Neural progenitor cell (in vitro differentiated cells): ENCODE results near the gene APAF1. TPM values are rescaled to one million over a fixed set of nuclear protein-coding genes. Genes with fewer than 3 reads are reported as not detected.
A peak's percentile ranks its signal among the peaks of the same experiment; 100 is the strongest.

Experiments used
- DNase-seq: peaks from one replicate; pipeline ENCODE4 v3.0.0-alpha.2; 2016; ENCODE audit warnings: low spot score
- H2AFZ ChIP-seq: fragments of 200-600 bp; sonication (generic); replicated peaks from 2 replicates; pipeline ENCODE4 v1.6.1; 2016; ENCODE audit warnings: antibody characterized with exemption
- H3F3A ChIP-seq: fragments of 200-600 bp; sonication (generic); 2 replicates; pipeline ENCODE4 v1.6.1; 2016; ENCODE audit warnings: antibody characterized with exemption, low read depth
- H3K27ac ChIP-seq: fragments of 200-600 bp; sonication (generic); 2 replicates; pipeline ENCODE4 v1.5.1; 2016; ENCODE audit warnings: mild to moderate bottlenecking
- H3K27me3 ChIP-seq: fragments of 200-600 bp; sonication (generic); 2 replicates; pipeline ENCODE4 v1.6.1; 2016; ENCODE audit warnings: mild to moderate bottlenecking, moderate library complexity
- H3K36me3 ChIP-seq: fragments of 200-600 bp; sonication (generic); 2 replicates; pipeline ENCODE4 v1.5.1; 2016
- H3K4me1 ChIP-seq: fragments of 200-600 bp; sonication (generic); 2 replicates; pipeline ENCODE4 v1.6.1; 2016; ENCODE audit warnings: mixed run types
- H3K4me2 ChIP-seq: fragments of 200-600 bp; sonication (generic); 2 replicates; pipeline ENCODE4 v1.6.1; 2016
- H3K4me3 ChIP-seq: fragments of 200-600 bp; sonication (generic); 2 replicates; pipeline ENCODE4 v1.5.1; 2016
- H3K79me2 ChIP-seq: fragments of 200-600 bp; sonication (generic); 2 replicates; pipeline ENCODE4 v1.6.1; 2016; ENCODE audit warnings: low read depth
- H3K9ac ChIP-seq: fragments of 200-600 bp; sonication (generic); 2 replicates; pipeline ENCODE4 v1.6.1; 2016
- H3K9me3 ChIP-seq: fragments of 200-600 bp; sonication (generic); 2 replicates; pipeline ENCODE4 v1.5.1; 2016; ENCODE audit warnings: low read depth
- H4K20me1 ChIP-seq: fragments of 200-600 bp; sonication (generic); 2 replicates; pipeline ENCODE4 v1.6.1; 2016; ENCODE audit warnings: low read depth
- H3K27ac Mint-ChIP-seq: 3 replicates; pipeline ENCODE4 v1.8.0; 2021; ENCODE audit warnings: mixed read lengths
- H3K27me3 Mint-ChIP-seq: 2 replicates; pipeline ENCODE4 v1.8.0; 2022; ENCODE audit warnings: low read depth, mild to moderate bottlenecking, inconsistent platforms, moderate library complexity, mixed read lengths; ENCODE audit not compliant: insufficient read depth
- H3K36me3 Mint-ChIP-seq: 3 replicates; pipeline ENCODE4 v1.8.0; 2021; ENCODE audit warnings: mixed read lengths
- H3K4me1 Mint-ChIP-seq: 3 replicates; pipeline ENCODE4 v1.8.0; 2021; ENCODE audit warnings: mixed read lengths
- H3K4me3 Mint-ChIP-seq: 3 replicates; pipeline ENCODE4 v1.8.0; 2021; ENCODE audit warnings: mild to moderate bottlenecking, moderate library complexity, mixed read lengths
- H3K9me3 Mint-ChIP-seq: 3 replicates; pipeline ENCODE4 v1.8.0; 2020; ENCODE audit warnings: mixed read lengths
- CTCF ChIP-seq: fragments of 200-600 bp; sonication (generic); IDR thresholded peaks from 2 replicates; pipeline ENCODE4 v1.5.1; 2017; ENCODE audit warnings: antibody characterized with exemption, mild to moderate bottlenecking
- EZH2 ChIP-seq: fragments of 200-600 bp; sonication (generic); IDR thresholded peaks from 2 replicates; pipeline ENCODE4 v1.6.1; 2017; ENCODE audit warnings: antibody characterized with exemption, mild to moderate bottlenecking, moderate library complexity
- EZH2phosphoT487 ChIP-seq: fragments of 200-600 bp; sonication (generic); IDR thresholded peaks from 2 replicates; pipeline ENCODE4 v1.6.1; 2017; ENCODE audit warnings: antibody characterized with exemption
- total RNA-seq: library from RNA; depleted of rRNA; stranded (reverse); fragments of >200 nt; gene quantifications from 2 replicates; pipeline ENCODE4 v1.2.3, GENCODE V29; 2015; ENCODE audit warnings: low replicate concordance

The APAF1 gene
- total RNA-seq, 1 donor from 2014 or later: 69.1 TPM

GRCh38 chr12:98645572-98646067 is 530 bp downstream of the APAF1 start:
- Histone ChIP-seq H3K36me3 (no peaks in the 10 kb centered on the region), H2AFZ (peak overlapping the region; percentile 51), H3K4me3 (peak overlapping the region; percentile 74), H3K9me3 (no peaks in the 10 kb centered on the region), H3F3A (peaks cover 15% of the 10 kb centered on the region), H3K4me1 (peaks cover 14% of the 10 kb centered on the region), H3K79me2 (peaks cover 68% of the 10 kb centered on the region), H3K9ac (peak overlapping the region; percentile 51), H3K27ac (peak overlapping the region; percentile 65), H3K27me3 (no peaks in the 10 kb centered on the region), H3K4me2 (peak overlapping the region; percentile 82), H4K20me1 (peaks cover 25% of the 10 kb centered on the region)
- Mint-ChIP-seq H3K27ac (no peak overlapping the region), H3K27me3 (peaks cover 2% of the 10 kb centered on the region), H3K4me1 (peaks cover 11% of the 10 kb centered on the region), H3K9me3 (no peaks in the 10 kb centered on the region), H3K36me3 (peaks cover 11% of the 10 kb centered on the region), H3K4me3 (peak overlapping the region; percentile 98)
- peak; percentile 53 for DNase-seq
- no peak for TF ChIP-seq CTCF
- no peak for TF ChIP-seq EZH2
- no peak for TF ChIP-seq EZH2phosphoT487

DNA sequence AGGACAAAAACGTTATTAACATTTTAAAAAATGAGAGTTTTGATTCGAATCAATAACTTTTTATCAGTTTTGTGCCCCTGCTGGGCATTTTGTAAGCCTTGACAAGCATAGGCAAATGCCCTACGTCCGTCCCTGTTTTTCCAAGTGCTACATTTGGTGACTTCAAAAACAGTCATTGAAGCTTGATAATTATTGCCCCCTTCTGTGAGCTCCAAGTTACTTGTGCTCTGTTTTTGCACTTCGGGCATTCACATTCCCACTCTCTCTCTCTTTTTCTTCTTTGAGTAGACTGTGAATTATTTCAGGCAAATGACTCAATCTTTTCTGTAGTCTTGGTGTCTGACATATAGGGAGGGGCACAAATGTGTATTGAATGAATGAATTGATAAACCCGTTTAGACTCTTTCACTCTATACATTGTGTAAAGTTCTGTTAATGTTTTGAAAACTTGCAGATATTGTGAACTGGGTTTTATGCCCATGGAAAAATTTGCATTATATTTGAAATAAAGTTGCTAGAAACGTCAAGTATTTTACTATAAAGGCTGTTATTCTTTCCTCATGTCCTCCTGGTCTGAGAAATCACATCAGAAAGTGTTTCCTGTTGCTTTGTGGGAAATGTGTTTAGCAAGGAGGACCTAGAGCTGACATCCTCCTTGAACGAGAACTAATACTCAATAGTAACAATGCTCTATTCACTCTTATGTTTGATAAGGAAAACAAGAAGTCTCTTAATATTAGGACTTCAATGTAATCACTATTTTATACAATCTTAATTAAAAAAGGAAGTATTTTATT is 1.4 kb downstream of the APAF1 start:
- Histone ChIP-seq H3F3A (peaks cover 18% of the 10 kb centered on the region), H3K9ac (peak overlapping the region; percentile 51), H3K27ac (no peak overlapping the region), H3K79me2 (peaks cover 59% of the 10 kb centered on the region), H3K4me2 (peak overlapping the region; percentile 82), H3K9me3 (no peaks in the 10 kb centered on the region), H2AFZ (no peak overlapping the region), H3K27me3 (no peaks in the 10 kb centered on the region), H4K20me1 (peaks cover 25% of the 10 kb centered on the region), H3K36me3 (no peaks in the 10 kb centered on the region), H3K4me1 (peaks cover 14% of the 10 kb centered on the region), H3K4me3 (peak overlapping the region; percentile 74)
- Mint-ChIP-seq H3K27me3 (peaks cover 2% of the 10 kb centered on the region), H3K27ac (no peak overlapping the region), H3K36me3 (peaks cover 8% of the 10 kb centered on the region), H3K4me3 (peak overlapping the region; percentile 98), H3K4me1 (peaks cover 11% of the 10 kb centered on the region), H3K9me3 (no peaks in the 10 kb centered on the region)
- peak; percentile 23 for TF ChIP-seq CTCF
- TF ChIP-seq EZH2phosphoT487: no peak
- DNase-seq: peak; percentile 8

DNA sequence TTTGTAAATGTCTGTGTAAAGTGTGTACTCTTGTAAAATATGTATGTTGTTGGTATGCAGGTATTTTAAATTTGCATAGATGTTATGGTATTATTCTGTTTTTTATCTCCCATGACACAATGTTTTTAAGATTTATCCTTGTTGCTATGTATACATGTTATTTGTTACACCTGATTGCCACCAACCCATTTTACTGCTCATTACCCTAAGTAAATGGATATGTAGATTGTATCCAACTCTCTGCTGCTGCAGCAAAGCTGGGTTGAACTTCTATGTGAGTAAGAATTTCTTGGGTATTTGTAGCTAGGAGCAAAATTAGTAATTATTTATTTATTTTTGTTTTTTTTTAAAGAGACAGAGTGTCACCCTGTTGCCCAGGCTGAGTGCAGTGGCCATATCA is 6.2 kb downstream of the APAF1 start:
- Histone ChIP-seq H3K27me3 (no peaks in the 10 kb centered on the region), H3K9ac (no peak overlapping the region), H3K79me2 (peaks cover 21% of the 10 kb centered on the region), H3F3A (peaks cover 2% of the 10 kb centered on the region), H4K20me1 (peaks cover 17% of the 10 kb centered on the region), H3K36me3 (no peaks in the 10 kb centered on the region), H3K4me2 (no peak overlapping the region), H3K27ac (no peak overlapping the region), H3K4me1 (peaks cover 9% of the 10 kb centered on the region), H2AFZ (no peak overlapping the region), H3K9me3 (no peaks in the 10 kb centered on the region), H3K4me3 (no peak overlapping the region)
- H3K4me1 Mint-ChIP-seq: peaks cover 10% of the 10 kb centered on the region
- H3K36me3 Mint-ChIP-seq: peaks cover 8% of the 10 kb centered on the region
- TF ChIP-seq CTCF (no peak), EZH2 (no peak), EZH2phosphoT487 (no peak)
- no peaks in the 10 kb centered on the region for H3K27me3 Mint-ChIP-seq
- no peak overlapping the region for H3K27ac Mint-ChIP-seq
- no peak overlapping the region for H3K4me3 Mint-ChIP-seq
- DNase-seq: no peak
- H3K9me3 Mint-ChIP-seq: no peaks in the 10 kb centered on the region
